Psoas muscle (tissue), 8 donors: Measurements from ENCODE around the gene CFHR3. TPM values are rescaled to one million over a fixed set of nuclear protein-coding genes. Genes with fewer than 3 reads are reported as not detected.
"Not testable (repeated sequence)": the region's sequence is repeated elsewhere in the genome, so short reads cannot be mapped to it uniquely, and the experiment has no call there.

Source experiments
- ATAC-seq, 4 donors: fragments of 200-7000 bp; cut with Tn5 transposase; one replicate each; pipeline ENCODE4 v1.9.1; 2020; ENCODE audit warnings: moderate library complexity in 3 of 4, mild to moderate bottlenecking in 2 of 4
- DNase-seq, 2 donors: peaks; one replicate each; pipeline ENCODE4 v3.0.0-alpha.2; 2020
- H3K27ac ChIP-seq: fragments of 200-600 bp; one replicate; pipeline ENCODE4 v1.8.0; 2022
- H3K27me3 ChIP-seq, 3 donors: fragments of 200-600 bp in 1 of 3; one replicate each; pipeline versions ENCODE4 v1.6.1 to v1.8.0; 2013 to 2022; ENCODE audit warnings: low read length in 2 of 3, mild to moderate bottlenecking in 2 of 3, moderate library complexity in 1 of 3; ENCODE audit not compliant: insufficient read depth in 3 of 3
- H3K36me3 ChIP-seq, 2 donors: fragments of 200-600 bp in 1 of 2; one replicate each; pipeline versions ENCODE4 v1.6.1 to v1.8.0; 2013 to 2022; ENCODE audit warnings: low read depth in 1 of 2, mild to moderate bottlenecking in 1 of 2, moderate library complexity in 1 of 2; ENCODE audit not compliant: insufficient read depth in 1 of 2
- H3K4me1 ChIP-seq: fragments of 200-600 bp; one replicate; pipeline ENCODE4 v1.8.0; 2022
- H3K4me3 ChIP-seq: fragments of 200-600 bp; one replicate; pipeline ENCODE4 v1.8.0; 2022; ENCODE audit warnings: mild to moderate bottlenecking
- H3K9me3 ChIP-seq: fragments of 200-600 bp; one replicate; pipeline ENCODE4 v1.8.0; 2022
- WGBS, 3 donors: extraction: QIAGEN DNeasy Blood & Tissue Kit; methylation state at CpG; one replicate each; pipeline versions ENCODE4 v1.1.6 to v1.1.7; 2013; 5-methylcytosine and 5-hydroxymethylcytosine counted together
- intact Hi-C, 2 donors: fragments of 100-400 bp; cut with DNase I; formaldehyde crosslinking; loops; one replicate each; pipeline versions ENCODE4 v1.11.0 to v1.14.2; 2022
- polyA plus RNA-seq, 3 donors: library from polyadenylated mRNA; stranded (reverse); fragments of 200-250 nt; gene quantifications; one replicate each; pipeline ENCODE4 v1.2.3, GENCODE V29; 2013
- total RNA-seq, 4 donors: library from RNA; stranded (reverse); fragmentation: NEBNext Ultra II Directional in 2 of 4; extraction: Animal tissue kit (Norgen Biotek cat#: 25700) in 2 of 4; gene quantifications; one replicate each; pipeline versions ENCODE4 v1.2.1 to v1.2.4, GENCODE V29; 2021 to 2023
- TF ChIP-seq, protein P1 (sequence below): fragments of 200-600 bp; IDR thresholded peaks from one replicate; pipeline ENCODE4 v1.8.0; 2022; ENCODE audit warnings: antibody characterized with exemption
- donor health status: healthy with polysubstance abuse.
- donor health status: DM: no; HTN: no; CAD: no; lungs with moderate emphysema.
- donor health status: Bipolar disorder and iron deficiency.
- donor health status: healthy.
- donor health status: DM: yes; HTN: yes; CAD: no.
- donor health status: DM: no; HTN: no; CAD: no.
- donor health status: DM: no; HTN: no; CAD: no.
- donor health status: DM: yes; HTN: yes; CAD: no.

The CFHR3 gene
- total and polyA plus RNA-seq, 7 donors, result 0.09 to 0.16 (median 0.11) TPM; not detected in 4

DNA sequence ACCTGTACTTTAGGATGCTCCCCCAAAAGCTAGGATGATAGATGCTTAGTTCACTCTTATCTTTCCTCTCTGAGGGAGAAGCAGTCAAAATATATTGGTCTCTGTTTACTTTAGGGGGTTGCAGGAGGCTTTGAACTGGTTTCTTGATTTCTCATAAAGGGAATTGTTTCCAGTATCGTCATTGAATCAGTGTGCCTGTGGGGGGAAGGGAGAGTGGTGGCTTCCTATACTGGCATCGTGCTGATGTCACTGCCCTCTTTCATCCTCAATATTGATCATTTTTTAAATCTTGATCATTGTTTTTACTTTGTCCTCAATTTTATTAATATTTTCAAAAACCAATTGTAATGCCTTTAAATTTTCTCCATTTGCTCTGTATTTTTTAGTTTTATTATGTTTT is 40.2 kb upstream of the CFHR3 start:
- Histone ChIP-seq H3K9me3 (peaks cover 5% of the 10 kb centered on the region), H3K36me3 (peaks cover 0 to 7% of the 10 kb centered on the region in 2 donors), H3K4me3 (no peak overlapping the region), H3K27me3 (no peaks in the 10 kb centered on the region), H3K27ac (no peak overlapping the region), H3K4me1 (no peaks in the 10 kb centered on the region)
- ATAC-seq (no peak), DNase-seq (no peak)
- TF ChIP-seq, protein P1, sequence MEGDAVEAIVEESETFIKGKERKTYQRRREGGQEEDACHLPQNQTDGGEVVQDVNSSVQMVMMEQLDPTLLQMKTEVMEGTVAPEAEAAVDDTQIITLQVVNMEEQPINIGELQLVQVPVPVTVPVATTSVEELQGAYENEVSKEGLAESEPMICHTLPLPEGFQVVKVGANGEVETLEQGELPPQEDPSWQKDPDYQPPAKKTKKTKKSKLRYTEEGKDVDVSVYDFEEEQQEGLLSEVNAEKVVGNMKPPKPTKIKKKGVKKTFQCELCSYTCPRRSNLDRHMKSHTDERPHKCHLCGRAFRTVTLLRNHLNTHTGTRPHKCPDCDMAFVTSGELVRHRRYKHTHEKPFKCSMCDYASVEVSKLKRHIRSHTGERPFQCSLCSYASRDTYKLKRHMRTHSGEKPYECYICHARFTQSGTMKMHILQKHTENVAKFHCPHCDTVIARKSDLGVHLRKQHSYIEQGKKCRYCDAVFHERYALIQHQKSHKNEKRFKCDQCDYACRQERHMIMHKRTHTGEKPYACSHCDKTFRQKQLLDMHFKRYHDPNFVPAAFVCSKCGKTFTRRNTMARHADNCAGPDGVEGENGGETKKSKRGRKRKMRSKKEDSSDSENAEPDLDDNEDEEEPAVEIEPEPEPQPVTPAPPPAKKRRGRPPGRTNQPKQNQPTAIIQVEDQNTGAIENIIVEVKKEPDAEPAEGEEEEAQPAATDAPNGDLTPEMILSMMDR, result no peak
- intact Hi-C loops, result no loop called here
- WGBS, 3 donors, result 85 to 96% (median 89%) methylated on average over 2 of the region's 2 CpGs

DNA sequence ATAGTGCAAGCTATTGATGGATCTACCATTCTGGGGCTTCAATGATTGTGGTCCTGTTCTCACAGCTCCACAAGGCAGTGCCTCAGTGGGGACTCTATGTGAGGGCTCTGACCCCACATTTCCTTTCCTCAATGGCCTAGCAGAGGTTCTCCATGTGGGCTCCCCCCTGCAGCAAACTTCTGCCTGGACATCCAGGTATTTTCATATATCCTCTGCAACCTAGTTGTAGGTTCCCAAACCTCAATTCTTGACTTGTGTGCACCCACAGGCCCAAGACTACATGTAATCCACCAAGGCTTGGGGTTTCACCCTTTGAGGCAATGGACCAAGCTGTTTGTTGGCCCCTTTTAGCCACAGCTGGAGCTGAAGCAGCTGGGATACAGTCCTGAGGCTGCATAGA is 35.9 kb upstream of the CFHR3 start:
- no peak for DNase-seq
- TF ChIP-seq, protein P1, result no peak
- intact Hi-C loops, result no loop called here
- Histone ChIP-seq H3K27ac (no peak overlapping the region), H3K36me3 (peaks cover 0 to 7% of the 10 kb centered on the region in 2 donors), H3K4me1 (no peaks in the 10 kb centered on the region), H3K27me3 (no peaks in the 10 kb centered on the region), H3K9me3 (peaks cover 5% of the 10 kb centered on the region), H3K4me3 (no peak overlapping the region)
- no peak for ATAC-seq

DNA sequence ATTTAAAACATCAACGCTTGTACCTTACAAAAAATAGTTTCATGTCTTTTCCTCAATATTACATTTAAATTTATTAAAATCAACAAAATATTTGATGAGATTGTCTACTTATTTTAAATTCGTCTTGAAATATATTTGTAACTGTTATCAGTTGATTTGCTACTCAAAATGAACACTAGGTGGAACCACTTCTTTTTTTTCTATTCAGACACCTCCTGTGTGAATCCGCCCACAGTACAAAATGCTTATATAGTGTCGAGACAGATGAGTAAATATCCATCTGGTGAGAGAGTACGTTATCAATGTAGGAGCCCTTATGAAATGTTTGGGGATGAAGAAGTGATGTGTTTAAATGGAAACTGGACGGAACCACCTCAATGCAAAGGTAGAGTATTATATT is 31.4 kb upstream of the CFHR3 start:
- H3K4me3 ChIP-seq, ATAC-seq, H3K27ac ChIP-seq, H3K9me3 ChIP-seq, H3K4me1 ChIP-seq, H3K36me3 ChIP-seq, H3K27me3 ChIP-seq, DNase-seq, intact Hi-C loops: not testable (repeated sequence)
- TF ChIP-seq, protein P1, result peak; percentile 10
- 40 to 58% (median 41%) methylated on average over 6 of the region's 6 CpGs for WGBS, 3 donors

DNA sequence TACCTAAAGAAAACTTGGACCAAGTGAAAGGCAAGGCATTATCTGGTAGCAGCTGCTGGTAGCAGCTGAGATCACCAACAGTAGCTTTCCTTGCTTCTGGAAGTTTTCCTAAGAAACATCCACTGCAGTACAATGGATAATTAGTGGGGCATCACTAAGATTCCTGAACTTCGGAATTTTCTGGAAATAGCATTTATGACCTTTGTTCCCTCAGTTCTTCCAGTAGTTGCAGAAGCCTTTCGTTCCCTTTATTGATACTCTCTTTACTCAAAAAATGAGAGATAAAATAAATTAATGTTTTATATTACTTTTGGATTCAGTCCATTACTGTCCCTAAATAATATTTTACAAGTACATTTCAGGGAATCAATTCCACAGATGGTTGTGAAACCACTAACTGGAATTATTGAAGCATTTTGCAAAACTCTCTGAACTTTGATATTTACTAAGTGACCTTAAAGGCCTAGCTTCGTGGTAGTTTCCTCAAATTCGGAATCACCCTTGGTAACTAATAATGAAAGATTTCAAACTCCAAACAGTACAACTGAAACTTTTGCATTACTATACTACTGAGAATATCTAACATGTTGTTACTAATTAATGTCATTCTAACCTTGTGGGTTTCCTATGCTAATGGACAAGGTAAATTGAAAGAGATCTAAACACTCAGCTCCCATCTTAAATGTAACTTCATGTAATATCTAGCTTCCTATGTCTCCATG is 9.5 kb upstream of the CFHR3 start:
- DNase-seq, H3K4me3 ChIP-seq, H3K9me3 ChIP-seq, H3K4me1 ChIP-seq, H3K27ac ChIP-seq, intact Hi-C loops, ATAC-seq, H3K27me3 ChIP-seq, H3K36me3 ChIP-seq: not testable (repeated sequence)
- WGBS, 3 donors, result 30 to 55% (median 39%) methylated on average over 4 of the region's 4 CpGs

DNA sequence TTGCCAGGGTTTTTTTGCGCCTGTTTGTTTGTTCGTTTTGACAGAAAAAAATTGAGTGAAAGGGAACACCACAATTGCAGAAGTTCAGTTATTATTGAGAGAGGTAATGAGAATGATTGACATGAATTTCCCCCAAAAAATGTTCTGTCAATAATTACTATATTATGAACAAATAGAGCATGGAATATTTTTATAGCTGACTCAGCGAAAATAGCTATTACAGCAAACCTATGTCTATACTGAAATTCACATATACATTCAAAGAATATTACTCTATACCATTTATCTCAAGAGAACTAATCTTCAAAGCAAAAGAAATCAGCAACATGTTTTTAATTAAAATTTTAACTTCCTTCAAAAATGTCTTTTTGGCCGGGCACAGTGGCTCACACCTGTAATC is 4.8 kb upstream of the CFHR3 start:
- H3K27ac ChIP-seq, intact Hi-C loops, H3K36me3 ChIP-seq, H3K4me1 ChIP-seq, H3K9me3 ChIP-seq, DNase-seq, H3K4me3 ChIP-seq, ATAC-seq, H3K27me3 ChIP-seq: not testable (repeated sequence)
- 88 to 93% (median 92%) methylated on average over 4 of the region's 4 CpGs for WGBS, 3 donors

DNA sequence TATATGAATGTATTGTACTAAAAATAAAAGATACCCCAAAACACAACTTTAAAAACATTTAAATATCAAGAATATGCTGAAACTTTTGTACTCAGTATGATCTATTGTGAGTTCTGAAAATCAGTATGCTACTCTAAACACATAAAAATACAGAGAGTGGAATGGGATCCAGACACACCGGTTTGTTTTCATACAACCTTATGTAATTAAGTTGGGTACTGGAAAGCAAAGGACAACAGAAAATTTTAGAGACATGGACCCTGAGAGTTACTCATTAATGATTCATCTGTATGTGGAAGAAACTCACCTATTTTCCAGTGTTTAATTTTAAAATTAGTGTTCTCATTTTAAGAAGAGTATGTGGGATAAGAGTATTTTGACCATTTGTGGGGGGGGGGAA is 927 bp upstream of the CFHR3 start:
- Histone ChIP-seq H3K4me3 (no peak overlapping the region), H3K9me3 (no peaks in the 10 kb centered on the region), H3K36me3 (no peaks in the 10 kb centered on the region), H3K4me1 (no peaks in the 10 kb centered on the region), H3K27ac (no peak overlapping the region), H3K27me3 (no peaks in the 10 kb centered on the region)
- ATAC-seq (no peak), DNase-seq (no peak)
- TF ChIP-seq, protein P1, result no peak
- 21 to 64% (median 36%) methylated on average over 1 of the region's 1 CpG for WGBS, 3 donors
- intact Hi-C loops, result no loop called here
